BE2C (cell line): ENCODE results near the gene PLXNA1.

Experiments
- DNase-seq: peaks from one replicate; pipeline ENCODE4 v3.0.0-alpha.2; 2020
- H3K27me3 ChIP-seq: fragments of 250-450 bp; sonication (Bioruptor Pico); 2 replicates; pipeline ENCODE4 v1.5.1; 2020; ENCODE audit warnings: mild to moderate bottlenecking
- H3K36me3 ChIP-seq: fragments of 250-450 bp; sonication (Bioruptor Pico); 2 replicates; pipeline ENCODE4 v1.5.1; 2020; ENCODE audit warnings: mild to moderate bottlenecking
- H3K4me1 ChIP-seq: fragments of 250-450 bp; sonication (Bioruptor Pico); 2 replicates; pipeline ENCODE4 v1.5.1; 2020
- H3K4me3 ChIP-seq: 2 replicates; pipeline ENCODE4 v1.5.1; 2011; ENCODE audit warnings: low read depth, low read length
- H3K9me3 ChIP-seq: fragments of 250-450 bp; sonication (Bioruptor Pico); 2 replicates; pipeline ENCODE4 v1.5.1; 2020
- TF ChIP-seq, protein P1 (sequence below): IDR thresholded peaks from 2 replicates; pipeline ENCODE4 v1.5.1; 2012; ENCODE audit warnings: mild to moderate bottlenecking, low read depth, low read length

The PLXNA1 gene

DNA sequence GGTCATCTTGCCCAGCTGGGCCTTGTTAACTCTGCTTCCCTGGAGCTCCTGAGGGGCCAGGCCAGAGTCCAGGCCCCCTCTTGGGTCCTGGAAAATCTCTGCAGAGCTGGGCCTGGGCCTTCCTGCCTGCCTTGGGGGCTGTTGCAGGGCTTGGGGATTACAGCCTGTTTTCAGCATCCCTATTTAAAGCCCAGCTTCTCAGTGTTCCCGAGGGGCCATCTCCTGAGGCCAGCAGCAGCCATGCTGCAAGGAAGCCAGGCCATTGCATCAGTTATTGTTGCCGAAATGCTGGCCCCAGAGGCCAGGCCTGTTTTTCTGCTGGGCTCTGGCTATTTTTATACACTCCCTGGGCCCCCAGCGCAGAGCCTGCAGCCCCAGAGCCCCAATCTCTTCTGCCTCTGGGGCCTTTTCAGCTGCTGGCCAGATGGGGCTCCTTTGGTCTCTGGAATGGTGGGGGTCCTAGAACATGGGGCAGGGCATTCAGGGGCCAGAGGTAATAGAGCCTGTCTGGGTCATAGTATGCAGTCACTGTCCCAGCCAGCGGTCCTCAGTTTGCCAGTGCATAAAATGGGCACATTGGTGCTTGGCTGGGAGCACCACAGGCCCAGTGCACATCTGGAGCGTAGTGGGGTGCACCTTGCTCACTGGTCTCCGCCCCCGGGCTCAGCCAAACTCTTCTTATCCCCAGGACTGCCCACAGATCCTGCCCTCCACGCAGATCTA, 28.5 kb downstream of the PLXNA1 start:
- TF ChIP-seq, protein P1, sequence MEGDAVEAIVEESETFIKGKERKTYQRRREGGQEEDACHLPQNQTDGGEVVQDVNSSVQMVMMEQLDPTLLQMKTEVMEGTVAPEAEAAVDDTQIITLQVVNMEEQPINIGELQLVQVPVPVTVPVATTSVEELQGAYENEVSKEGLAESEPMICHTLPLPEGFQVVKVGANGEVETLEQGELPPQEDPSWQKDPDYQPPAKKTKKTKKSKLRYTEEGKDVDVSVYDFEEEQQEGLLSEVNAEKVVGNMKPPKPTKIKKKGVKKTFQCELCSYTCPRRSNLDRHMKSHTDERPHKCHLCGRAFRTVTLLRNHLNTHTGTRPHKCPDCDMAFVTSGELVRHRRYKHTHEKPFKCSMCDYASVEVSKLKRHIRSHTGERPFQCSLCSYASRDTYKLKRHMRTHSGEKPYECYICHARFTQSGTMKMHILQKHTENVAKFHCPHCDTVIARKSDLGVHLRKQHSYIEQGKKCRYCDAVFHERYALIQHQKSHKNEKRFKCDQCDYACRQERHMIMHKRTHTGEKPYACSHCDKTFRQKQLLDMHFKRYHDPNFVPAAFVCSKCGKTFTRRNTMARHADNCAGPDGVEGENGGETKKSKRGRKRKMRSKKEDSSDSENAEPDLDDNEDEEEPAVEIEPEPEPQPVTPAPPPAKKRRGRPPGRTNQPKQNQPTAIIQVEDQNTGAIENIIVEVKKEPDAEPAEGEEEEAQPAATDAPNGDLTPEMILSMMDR, result no peak
- Histone ChIP-seq H3K4me3 (no peak overlapping the region), H3K4me1 (peaks cover 79% of the 10 kb centered on the region), H3K36me3 (peaks cover 48% of the 10 kb centered on the region), H3K9me3 (no peaks in the 10 kb centered on the region; the same call in 1 of the 2 replicates), H3K27me3 (no peaks in the 10 kb centered on the region)
- DNase-seq, result peak; percentile 77

DNA sequence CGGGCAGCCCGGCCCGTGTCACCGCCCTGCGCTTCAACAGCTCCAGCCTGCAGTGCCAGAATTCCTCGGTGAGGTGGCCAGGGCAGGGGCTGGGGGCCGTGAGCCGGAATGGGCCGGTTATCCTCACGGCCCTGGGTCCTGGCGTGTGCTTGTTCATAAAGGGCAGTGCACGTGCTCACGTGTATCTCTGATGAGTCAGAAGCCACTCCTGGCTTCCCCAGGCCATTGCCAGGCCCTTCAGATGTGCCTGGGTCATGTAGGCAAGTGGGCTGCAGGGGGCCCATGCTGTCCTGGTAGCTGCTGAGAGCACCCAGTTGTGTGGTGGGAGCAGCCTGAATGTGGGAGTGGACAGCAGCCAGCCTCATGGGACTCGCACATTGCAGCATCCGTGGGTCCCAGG, 29.2 kb downstream of the PLXNA1 start:
- H3K36me3 ChIP-seq, result peaks cover 54% of the 10 kb centered on the region
- H3K4me3 ChIP-seq, result no peak overlapping the region
- H3K9me3 ChIP-seq, result no peaks in the 10 kb centered on the region; the same call in 1 of the 2 replicates
- peaks cover 80% of the 10 kb centered on the region for H3K4me1 ChIP-seq
- no peaks in the 10 kb centered on the region for H3K27me3 ChIP-seq
- TF ChIP-seq, protein P1, result peak; percentile 38; the same call in 1 of the 2 replicates
- peak; percentile 74 for DNase-seq

DNA sequence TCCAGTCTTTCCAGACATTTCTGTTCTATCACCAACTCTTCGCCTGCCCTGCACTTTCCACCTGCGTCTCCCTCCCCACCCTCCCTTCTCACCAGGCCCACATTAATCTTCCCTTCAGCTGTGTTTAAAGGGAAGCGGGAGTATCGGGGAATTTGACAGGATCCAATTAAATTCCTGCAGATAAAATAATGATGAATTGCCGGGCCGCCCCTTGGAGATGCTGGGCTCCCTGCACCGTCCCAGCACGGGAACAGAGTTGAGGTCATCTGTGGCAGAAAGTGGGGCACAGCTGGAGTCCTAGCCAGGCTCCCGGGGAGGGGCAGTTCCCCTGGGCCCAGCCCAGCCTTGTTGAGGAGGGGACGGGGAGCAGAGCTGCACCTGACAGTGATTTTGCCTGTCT, 30.3 kb downstream of the PLXNA1 start:
- H3K27me3 ChIP-seq, result no peaks in the 10 kb centered on the region
- peaks cover 72% of the 10 kb centered on the region for H3K4me1 ChIP-seq
- TF ChIP-seq, protein P1, result no peak
- no peak for DNase-seq
- no peaks in the 10 kb centered on the region; the same call in 1 of the 2 replicates for H3K9me3 ChIP-seq
- H3K4me3 ChIP-seq, result no peak overlapping the region
- peaks cover 57% of the 10 kb centered on the region for H3K36me3 ChIP-seq

DNA sequence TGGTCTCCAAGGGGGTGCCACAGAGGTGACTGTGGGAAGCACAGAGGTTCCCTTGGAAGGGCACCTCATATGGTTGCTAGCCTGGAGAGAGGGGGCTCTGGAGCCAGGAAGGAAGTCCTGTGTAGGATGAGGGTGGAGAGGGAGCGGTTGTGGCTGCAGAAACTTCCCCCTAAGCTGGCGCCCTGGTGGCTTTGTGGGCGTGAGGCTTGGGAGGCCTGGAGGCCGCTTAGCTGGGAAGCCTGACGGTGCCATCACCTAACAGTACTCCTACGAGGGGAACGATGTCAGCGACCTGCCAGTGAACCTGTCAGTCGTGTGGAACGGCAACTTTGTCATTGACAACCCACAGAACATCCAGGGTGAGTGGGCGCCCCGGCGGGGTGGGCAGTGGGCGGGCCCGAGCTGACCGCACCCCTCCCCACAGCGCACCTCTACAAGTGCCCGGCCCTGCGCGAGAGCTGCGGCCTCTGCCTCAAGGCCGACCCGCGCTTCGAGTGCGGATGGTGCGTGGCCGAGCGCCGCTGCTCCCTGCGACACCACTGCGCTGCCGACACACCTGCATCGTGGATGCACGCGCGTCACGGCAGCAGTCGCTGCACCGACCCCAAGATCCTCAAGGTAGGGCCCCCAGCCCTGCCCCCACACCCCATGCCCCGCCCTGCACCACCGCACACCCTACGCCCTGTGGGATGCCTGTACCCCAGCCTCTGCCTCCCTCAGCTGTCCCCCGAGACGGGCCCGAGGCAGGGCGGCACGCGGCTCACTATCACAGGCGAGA, 31.0 kb downstream of the PLXNA1 start:
- TF ChIP-seq, protein P1, result no peak
- no peak for DNase-seq
- no peaks in the 10 kb centered on the region for H3K27me3 ChIP-seq
- H3K4me3 ChIP-seq, result no peak overlapping the region
- H3K36me3 ChIP-seq, result peaks cover 63% of the 10 kb centered on the region
- peaks cover 68% of the 10 kb centered on the region for H3K4me1 ChIP-seq
- H3K9me3 ChIP-seq, result no peaks in the 10 kb centered on the region; the same call in 1 of the 2 replicates

DNA sequence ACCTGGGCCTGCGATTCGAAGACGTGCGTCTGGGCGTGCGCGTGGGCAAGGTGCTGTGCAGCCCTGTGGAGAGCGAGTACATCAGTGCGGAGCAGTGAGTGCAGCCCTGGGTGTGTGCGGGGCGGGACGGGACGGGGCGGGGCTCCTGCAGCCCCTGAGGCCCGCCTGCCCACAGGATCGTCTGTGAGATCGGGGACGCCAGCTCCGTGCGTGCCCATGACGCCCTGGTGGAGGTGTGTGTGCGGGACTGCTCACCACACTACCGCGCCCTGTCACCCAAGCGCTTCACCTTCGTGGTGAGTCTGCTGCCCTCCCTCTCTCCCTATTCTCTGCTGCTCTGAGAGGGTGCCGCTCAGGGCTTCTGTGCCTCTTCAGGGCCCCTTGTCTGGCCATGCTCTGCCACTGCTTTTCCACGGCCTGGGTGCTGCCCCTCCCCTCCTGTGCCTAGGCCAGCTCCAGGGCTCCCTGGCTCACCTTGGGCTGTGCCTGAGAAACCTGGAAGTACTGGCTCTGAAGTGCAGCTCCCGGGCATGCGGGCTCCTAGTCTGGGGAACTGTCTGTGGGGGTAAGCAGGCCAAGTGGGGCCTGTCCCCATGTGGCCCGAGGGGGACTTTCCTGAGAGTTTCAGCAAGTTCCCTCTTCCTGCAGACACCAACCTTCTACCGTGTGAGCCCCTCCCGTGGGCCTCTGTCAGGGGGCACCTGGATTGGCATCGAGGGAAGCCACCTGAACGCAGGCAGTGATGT, 31.8 kb downstream of the PLXNA1 start:
- Histone ChIP-seq H3K36me3 (peaks cover 70% of the 10 kb centered on the region), H3K4me1 (peaks cover 64% of the 10 kb centered on the region)

More for the DNA sequence above, 31.8 kb downstream of the PLXNA1 start:
- no peaks in the 10 kb centered on the region for H3K27me3 ChIP-seq
- TF ChIP-seq, protein P1, result no peak
- no peaks in the 10 kb centered on the region for H3K9me3 ChIP-seq
- no peak for DNase-seq
- no peak overlapping the region for H3K4me3 ChIP-seq
